ENCODE measurements around the gene DLD. TPM values are rescaled to one million over a fixed set of nuclear protein-coding genes. Genes with fewer than 3 reads are reported as not detected.
A peak's percentile ranks its signal among the peaks of the same experiment; 100 is the strongest.
"Not testable (repeated sequence)": the region's sequence is repeated elsewhere in the genome, so short reads cannot be mapped to it uniquely, and the experiment has no call there.

Gene DLD
- total RNA-seq, 1 experiment from 2014 or later: 43.0 TPM

GRCh38 chr7:107907790-107908189, 16.8 kb downstream of the DLD start:
- DNase-seq (ENCODE audit: low spot score): no peak
- in situ Hi-C loops (cut with HindIII; ENCODE audit: low sequenced_read_pairs): no loop called here

- no peak for DNase-seq (ENCODE audit: low spot score)
- in situ Hi-C loops (cut with HindIII; ENCODE audit: low sequenced_read_pairs): no loop called here
Measured at GRCh38 chr7:107909445-107909844, 18.5 kb downstream of the DLD start.

- in situ Hi-C loops (cut with HindIII; ENCODE audit: low sequenced_read_pairs): no loop called here
- no peak for DNase-seq (ENCODE audit: low spot score)
Measured at GRCh38 chr7:107911981-107912380, 21.0 kb downstream of the DLD start.

GRCh38 chr7:107913851-107914250, 22.9 kb downstream of the DLD start:
- in situ Hi-C loops (cut with HindIII; ENCODE audit: low sequenced_read_pairs): no loop called here
- DNase-seq (ENCODE audit: low spot score): no peak

GRCh38 chr7:107914831-107915230, 23.8 kb downstream of the DLD start:
- no peak for DNase-seq (ENCODE audit: low spot score)
- in situ Hi-C loops (cut with HindIII; ENCODE audit: low sequenced_read_pairs): no loop called here

- in situ Hi-C loops (cut with HindIII; ENCODE audit: low sequenced_read_pairs): no loop called here
- DNase-seq (ENCODE audit: low spot score): no peak
Measured at GRCh38 chr7:107915541-107915940, 24.6 kb downstream of the DLD start.

- peak; percentile 8 for DNase-seq (ENCODE audit: low spot score)
- in situ Hi-C loops (cut with HindIII; ENCODE audit: low sequenced_read_pairs): no loop called here
Measured at GRCh38 chr7:107917763-107918651, 27.0 kb downstream of the DLD start.

- DNase-seq (ENCODE audit: low spot score): no peak
- in situ Hi-C loops (cut with HindIII; ENCODE audit: low sequenced_read_pairs): no loop called here
Measured at GRCh38 chr7:107918948-107919347, 28.0 kb downstream of the DLD start.

- in situ Hi-C loops (cut with HindIII; ENCODE audit: low sequenced_read_pairs): no loop called here
Measured at GRCh38 chr7:107920048-107920772, 29.2 kb downstream of the DLD start.

GRCh38 chr7:107921826-107922225, 30.8 kb downstream of the DLD start:
- DNase-seq (ENCODE audit: low spot score); in situ Hi-C loops (cut with HindIII; ENCODE audit: low sequenced_read_pairs): not testable (repeated sequence)

More at GRCh38 chr7:107920048-107920772, 29.2 kb downstream of the DLD start:
- no peak for DNase-seq (ENCODE audit: low spot score)

GRCh38 chr7:107922886-107923285, 31.9 kb downstream of the DLD start:
- in situ Hi-C loops (cut with HindIII; ENCODE audit: low sequenced_read_pairs): no loop called here
- DNase-seq (ENCODE audit: low spot score): no peak

- in situ Hi-C loops (cut with HindIII; ENCODE audit: low sequenced_read_pairs): no loop called here
- no peak for DNase-seq (ENCODE audit: low spot score)
Measured at GRCh38 chr7:107924841-107925504, 34.0 kb downstream of the DLD start.

GRCh38 chr7:107926481-107926880, 35.5 kb downstream of the DLD start:
- in situ Hi-C loops (cut with HindIII; ENCODE audit: low sequenced_read_pairs): no loop called here
- DNase-seq (ENCODE audit: low spot score): no peak

- in situ Hi-C loops (cut with HindIII; ENCODE audit: low sequenced_read_pairs): no loop called here
- no peak for DNase-seq (ENCODE audit: low spot score)
Measured at GRCh38 chr7:107931740-107932515, 40.9 kb downstream of the DLD start.

GRCh38 chr7:107932805-107933204, 41.8 kb downstream of the DLD start:
- in situ Hi-C loops (cut with HindIII; ENCODE audit: low sequenced_read_pairs): no loop called here
- DNase-seq (ENCODE audit: low spot score): no peak

- in situ Hi-C loops (cut with HindIII; ENCODE audit: low sequenced_read_pairs): no loop called here
- no peak for DNase-seq (ENCODE audit: low spot score)
Measured at GRCh38 chr7:107933386-107934013, 42.5 kb downstream of the DLD start.

- in situ Hi-C loops (cut with HindIII; ENCODE audit: low sequenced_read_pairs): no loop called here
- DNase-seq (ENCODE audit: low spot score): no peak
Measured at GRCh38 chr7:107934991-107935770, 44.2 kb downstream of the DLD start.

- no peak for DNase-seq (ENCODE audit: low spot score)
- in situ Hi-C loops (cut with HindIII; ENCODE audit: low sequenced_read_pairs): no loop called here
Measured at GRCh38 chr7:107936312-107936711, 45.3 kb downstream of the DLD start.
